ENCODE data around the gene MVB12B. TPM values are rescaled to one million over a fixed set of nuclear protein-coding genes. Genes with fewer than 3 reads are reported as not detected.
A peak's percentile ranks its signal among the peaks of the same experiment; 100 is the strongest.

MVB12B gene
- total RNA-seq, 2 experiments from 2014 or later = 17.4 to 19.9 TPM

GRCh38 chr9:126393876-126394275 lies 67.2 kb downstream of the MVB12B start:
- H3K9me3 Mint-ChIP-seq (ENCODE audit: insufficient read depth) = no peaks in the 10 kb centered on the region
- peaks cover 88% of the 10 kb centered on the region for H3K4me1 Mint-ChIP-seq (ENCODE audit: low read depth)
- H3K36me3 Mint-ChIP-seq (ENCODE audit: low read depth) = peaks cover 64% of the 10 kb centered on the region
- no peaks in the 10 kb centered on the region for H3K27me3 Mint-ChIP-seq (ENCODE audit: low read depth)
- DNase-seq (no peak), ATAC-seq (no peak)
- ChIA-PET CTCF (interaction anchor here (8.4 kb wide), 1 partner anchor 97 kb away, joined by 142 read pairs; no protein-coding TSS in a partner anchor), POLR2A (no interaction called here)
- H3K27ac Mint-ChIP-seq = no peak overlapping the region
- H3K4me3 Mint-ChIP-seq = no peak overlapping the region

GRCh38 chr9:126394802-126395201 lies 68.2 kb downstream of the MVB12B start:
- ChIA-PET CTCF (interaction anchor here (0.8 to 8.4 kb wide), 5 partner anchors 10 to 105 kb away, joined by 3 to 142 read pairs (median 19); partner anchors contain the start of gene MVB12B), POLR2A (interaction anchor here (0.6 kb wide), 1 partner anchor 13 kb away, joined by 3 read pairs; no protein-coding TSS in a partner anchor)
- Mint-ChIP-seq H3K4me3 (no peak overlapping the region), H3K27me3 (ENCODE audit: low read depth) (no peaks in the 10 kb centered on the region), H3K27ac (peak overlapping the region; percentile 48), H3K4me1 (ENCODE audit: low read depth) (peaks cover 91% of the 10 kb centered on the region), H3K9me3 (ENCODE audit: insufficient read depth) (no peaks in the 10 kb centered on the region), H3K36me3 (ENCODE audit: low read depth) (peaks cover 63% of the 10 kb centered on the region)
- DNase-seq = no peak
- no peak for ATAC-seq

- Mint-ChIP-seq H3K36me3 (ENCODE audit: low read depth) (peaks cover 58% of the 10 kb centered on the region), H3K27me3 (ENCODE audit: low read depth) (no peaks in the 10 kb centered on the region), H3K4me3 (peak overlapping the region; percentile 3), H3K4me1 (ENCODE audit: low read depth) (peaks cover 87% of the 10 kb centered on the region), H3K9me3 (ENCODE audit: insufficient read depth) (no peaks in the 10 kb centered on the region), H3K27ac (peak overlapping the region; percentile 89)
- DNase-seq (no peak), ATAC-seq (no peak)
- ChIA-PET CTCF (interaction anchor here (0.8 to 8.4 kb wide), 13 partner anchors 7 to 104 kb away, joined by 3 to 142 read pairs (median 26); partner anchors contain the start of gene MVB12B), POLR2A (interaction anchor here (0.6 kb wide), 1 partner anchor 12 kb away, joined by 3 read pairs; no protein-coding TSS in a partner anchor)
Measured at GRCh38 chr9:126395439-126396212, 69.0 kb downstream of the MVB12B start.

- peak; percentile 93 for ATAC-seq
- ChIA-PET CTCF (interaction anchor here (0.8 to 8.4 kb wide), 28 partner anchors 8 to 838 kb away, joined by 3 to 142 read pairs (median 5); partner anchors contain the start of gene MVB12B), POLR2A (interaction anchor here (0.6 to 1.3 kb wide), 2 partner anchors 70 to 374 kb away, joined by 3 to 8 read pairs; partner anchors contain the start of gene MVB12B)
- peak; percentile 89 for DNase-seq
- H3K36me3 Mint-ChIP-seq (ENCODE audit: low read depth) = peaks cover 52% of the 10 kb centered on the region
- no peaks in the 10 kb centered on the region for H3K9me3 Mint-ChIP-seq (ENCODE audit: insufficient read depth)
- H3K4me1 Mint-ChIP-seq (ENCODE audit: low read depth) = peaks cover 86% of the 10 kb centered on the region
- no peaks in the 10 kb centered on the region for H3K27me3 Mint-ChIP-seq (ENCODE audit: low read depth)
- H3K4me3 Mint-ChIP-seq = peak overlapping the region; percentile 51
- peak overlapping the region; percentile 89 for H3K27ac Mint-ChIP-seq
Measured at GRCh38 chr9:126397056-126397455, 70.4 kb downstream of the MVB12B start.

- DNase-seq (peak; percentile 81), ATAC-seq (peak; percentile 45)
- CTCF ChIA-PET = interaction anchor here (0.6 to 8.4 kb wide), 48 partner anchors 8 to 991 kb away, joined by 3 to 142 read pairs (median 5); partner anchors contain the start of gene MVB12B
- H3K4me1 Mint-ChIP-seq (ENCODE audit: low read depth) = peaks cover 91% of the 10 kb centered on the region
- H3K27ac Mint-ChIP-seq = peak overlapping the region; percentile 72
- no peaks in the 10 kb centered on the region for H3K9me3 Mint-ChIP-seq (ENCODE audit: insufficient read depth)
- H3K4me3 Mint-ChIP-seq = peak overlapping the region; percentile 32
- H3K27me3 Mint-ChIP-seq (ENCODE audit: low read depth) = no peaks in the 10 kb centered on the region
- peaks cover 45% of the 10 kb centered on the region for H3K36me3 Mint-ChIP-seq (ENCODE audit: low read depth)
- POLR2A ChIA-PET = interaction anchor here (0.7 to 1.3 kb wide), 3 partner anchors 13 to 73 kb away, joined by 4 to 5 read pairs (median 5); no protein-coding TSS in a partner anchor
Measured at GRCh38 chr9:126398403-126399058, 71.9 kb downstream of the MVB12B start.

GRCh38 chr9:126399251-126399650 lies 72.6 kb downstream of the MVB12B start:
- no peak for DNase-seq
- ChIA-PET CTCF (interaction anchor here (0.7 to 8.4 kb wide), 40 partner anchors 7 to 991 kb away, joined by 3 to 142 read pairs (median 6); partner anchors contain the start of gene MVB12B), POLR2A (interaction anchor here (0.6 to 1.3 kb wide), 5 partner anchors 13 to 72 kb away, joined by 3 to 5 read pairs (median 4); no protein-coding TSS in a partner anchor)
- no peaks in the 10 kb centered on the region for H3K9me3 Mint-ChIP-seq (ENCODE audit: insufficient read depth)
- peaks cover 88% of the 10 kb centered on the region for H3K4me1 Mint-ChIP-seq (ENCODE audit: low read depth)
- no peaks in the 10 kb centered on the region for H3K27me3 Mint-ChIP-seq (ENCODE audit: low read depth)
- H3K4me3 Mint-ChIP-seq = no peak overlapping the region
- ATAC-seq = no peak
- peak overlapping the region; percentile 22 for H3K27ac Mint-ChIP-seq
- peaks cover 42% of the 10 kb centered on the region for H3K36me3 Mint-ChIP-seq (ENCODE audit: low read depth)

- POLR2A ChIA-PET = interaction anchor here (0.6 to 1.0 kb wide), 3 partner anchors 11 to 58 kb away, joined by 3 to 4 read pairs (median 3); no protein-coding TSS in a partner anchor
- CTCF ChIA-PET = interaction anchor here (0.9 to 8.4 kb wide), 20 partner anchors 7 to 992 kb away, joined by 3 to 142 read pairs (median 8); partner anchors contain the start of gene MVB12B
- Mint-ChIP-seq H3K27me3 (ENCODE audit: low read depth) (no peaks in the 10 kb centered on the region), H3K9me3 (ENCODE audit: insufficient read depth) (no peaks in the 10 kb centered on the region), H3K4me3 (no peak overlapping the region), H3K4me1 (ENCODE audit: low read depth) (peaks cover 83% of the 10 kb centered on the region), H3K27ac (no peak overlapping the region), H3K36me3 (ENCODE audit: low read depth) (peaks cover 36% of the 10 kb centered on the region)
- no peak for DNase-seq
- ATAC-seq = no peak
Measured at GRCh38 chr9:126399789-126400188, 73.2 kb downstream of the MVB12B start.

GRCh38 chr9:126400571-126400970 lies 73.9 kb downstream of the MVB12B start:
- H3K4me3 Mint-ChIP-seq = no peak overlapping the region
- H3K27me3 Mint-ChIP-seq (ENCODE audit: low read depth) = no peaks in the 10 kb centered on the region
- peaks cover 75% of the 10 kb centered on the region for H3K4me1 Mint-ChIP-seq (ENCODE audit: low read depth)
- ATAC-seq (no peak), DNase-seq (no peak)
- H3K36me3 Mint-ChIP-seq (ENCODE audit: low read depth) = peaks cover 29% of the 10 kb centered on the region
- H3K27ac Mint-ChIP-seq = no peak overlapping the region
- CTCF ChIA-PET = interaction anchor here (2.3 to 8.4 kb wide), 4 partner anchors 11 to 99 kb away, joined by 6 to 142 read pairs (median 62); no protein-coding TSS in a partner anchor
- no peaks in the 10 kb centered on the region for H3K9me3 Mint-ChIP-seq (ENCODE audit: insufficient read depth)
- POLR2A ChIA-PET = interaction anchor here (0.6 to 1.0 kb wide), 2 partner anchors 11 to 98 kb away, joined by 3 to 4 read pairs; no protein-coding TSS in a partner anchor

- ATAC-seq (no peak), DNase-seq (no peak)
- Mint-ChIP-seq H3K36me3 (ENCODE audit: low read depth) (peaks cover 26% of the 10 kb centered on the region), H3K4me3 (no peak overlapping the region), H3K27me3 (ENCODE audit: low read depth) (no peaks in the 10 kb centered on the region), H3K27ac (no peak overlapping the region), H3K4me1 (ENCODE audit: low read depth) (peaks cover 70% of the 10 kb centered on the region), H3K9me3 (ENCODE audit: insufficient read depth) (no peaks in the 10 kb centered on the region)
- POLR2A ChIA-PET = no interaction called here
- CTCF ChIA-PET = interaction anchor here (2.3 to 8.4 kb wide), 3 partner anchors 70 to 99 kb away, joined by 6 to 142 read pairs (median 75); no protein-coding TSS in a partner anchor
Measured at GRCh38 chr9:126401107-126401506, 74.5 kb downstream of the MVB12B start.

- no peak for DNase-seq
- H3K27ac Mint-ChIP-seq = peak overlapping the region; percentile 53
- no peak overlapping the region for H3K4me3 Mint-ChIP-seq
- H3K4me1 Mint-ChIP-seq (ENCODE audit: low read depth) = peaks cover 65% of the 10 kb centered on the region
- no peak for ATAC-seq
- peaks cover 23% of the 10 kb centered on the region for H3K36me3 Mint-ChIP-seq (ENCODE audit: low read depth)
- H3K9me3 Mint-ChIP-seq (ENCODE audit: insufficient read depth) = no peaks in the 10 kb centered on the region
- CTCF ChIA-PET = interaction anchor here (2.3 to 8.4 kb wide), 2 partner anchors 89 to 100 kb away, joined by 6 to 142 read pairs; no protein-coding TSS in a partner anchor
- no peaks in the 10 kb centered on the region for H3K27me3 Mint-ChIP-seq (ENCODE audit: low read depth)
- POLR2A ChIA-PET = interaction anchor here (1.2 kb wide), 1 partner anchor 74 kb away, joined by 3 read pairs; no protein-coding TSS in a partner anchor
Measured at GRCh38 chr9:126401581-126401980, 75.0 kb downstream of the MVB12B start.

- Mint-ChIP-seq H3K4me1 (ENCODE audit: low read depth) (peaks cover 47% of the 10 kb centered on the region), H3K9me3 (ENCODE audit: insufficient read depth) (no peaks in the 10 kb centered on the region), H3K27me3 (ENCODE audit: low read depth) (no peaks in the 10 kb centered on the region), H3K4me3 (no peak overlapping the region), H3K36me3 (ENCODE audit: low read depth) (peaks cover 11% of the 10 kb centered on the region), H3K27ac (peak overlapping the region; percentile 66)
- CTCF ChIA-PET = interaction anchor here (2.7 kb wide), 1 partner anchor 88 kb away, joined by 15 read pairs; no protein-coding TSS in a partner anchor
- no peak for ATAC-seq
- POLR2A ChIA-PET = interaction anchor here (1.4 kb wide), 1 partner anchor 67 kb away, joined by 4 read pairs; no protein-coding TSS in a partner anchor
- DNase-seq = no peak
Measured at GRCh38 chr9:126403397-126403796, 76.8 kb downstream of the MVB12B start.

Measured in activated CD8-positive, alpha-beta T cell treated with anti-CD3 and anti-CD28 coated beads, Interleukin-2, amount 10 ng/mL, durations not matched to agents 7 days and 5 days (primary cell).